ENCODE measurements around the gene EGLN1. TPM values are rescaled to one million over a fixed set of nuclear protein-coding genes. Genes with fewer than 3 reads are reported as not detected.

Gene EGLN1
- total and polyA plus RNA-seq, 2 experiments from 2014 or later = 1.9 to 6.0 TPM

- H3K4me3 ChIP-seq = peak within 1 kb of the TSS; percentile 90
- TF ChIP-seq REST (IDR thresholded peaks at IDR 0.05; ENCODE audit: unreplicated experiment) (no peak), JUNB (IDR thresholded peaks at IDR 0.05; ENCODE audit: unreplicated experiment) (no peak), ZNF462 (CRISPR knock-in tag; IDR thresholded peaks at IDR 0.05) (no peak), POLR2AphosphoS5 (IDR thresholded peaks at IDR 0.05; ENCODE audit: low read depth) (peak; percentile 66)
- peak within 1 kb of the TSS; percentile 95 for H3K4me2 ChIP-seq
- H3K4me1 ChIP-seq (ENCODE audit: insufficient read depth) = peaks cover 35% of the 10 kb centered on the region
- peaks cover 10% of the 10 kb centered on the region; the same call in 1 of the 2 replicates for H4K20me1 ChIP-seq (replicated peaks; ENCODE audit: insufficient read depth)
- peaks cover 64% of the 10 kb centered on the region for H3K79me2 ChIP-seq (replicated peaks; ENCODE audit: insufficient read depth)
- Mint-ChIP-seq H3K4me3 (peak within 1 kb of the TSS; percentile 98), H3K27ac (peak within 1 kb of the TSS; percentile 99), H3K27me3 (ENCODE audit: insufficient read depth, low read depth, poor library complexity) (peaks cover 16% of the 10 kb centered on the region), H3K36me3 (ENCODE audit: low read depth) (peaks cover 34% of the 10 kb centered on the region), H3K4me1 (peaks cover 30% of the 10 kb centered on the region), H3K9me3 (peaks cover 2% of the 10 kb centered on the region; the same call in 1 of the 3 replicates)
- H3K27me3 ChIP-seq (ENCODE audit: insufficient read depth) = no peaks in the 10 kb centered on the region
- peak within 1 kb of the TSS; percentile 75 for H3K27ac ChIP-seq (ENCODE audit: low read depth)
- no peaks in the 10 kb centered on the region for H3K9me2 ChIP-seq (ENCODE audit: insufficient read depth)
- no peaks in the 10 kb centered on the region for H3F3A ChIP-seq (replicated peaks; ENCODE audit: low read depth)
- ATAC-seq = peak; percentile 85
- H2AFZ ChIP-seq = peak within 1 kb of the TSS; percentile 94
- no peaks in the 10 kb centered on the region; the same call in 1 of the 2 replicates for H3K36me3 ChIP-seq (ENCODE audit: insufficient read depth)
- peak; percentile 94 for DNase-seq (ENCODE audit: low spot score)
Observed at GRCh38 chr1:231338270-231339128, 83.6 kb downstream of the EGLN1 start, which contains the start of gene SPRTN. Gene SPRTN (plus strand): TSS chr1:231338293. CDS start chr1:231338384, 91 bp downstream.
